HG03521 (cell line): Measurements from ENCODE around the gene PTPRG.

Source experiments
- ATAC-seq: cut with Tn5 transposase; IDR thresholded peaks from one replicate; pipeline ENCODE4 v1.9.1; 2021; ENCODE audit warnings: mild to moderate bottlenecking, moderate library complexity; ENCODE audit not compliant: unreplicated experiment

The PTPRG gene

DNA sequence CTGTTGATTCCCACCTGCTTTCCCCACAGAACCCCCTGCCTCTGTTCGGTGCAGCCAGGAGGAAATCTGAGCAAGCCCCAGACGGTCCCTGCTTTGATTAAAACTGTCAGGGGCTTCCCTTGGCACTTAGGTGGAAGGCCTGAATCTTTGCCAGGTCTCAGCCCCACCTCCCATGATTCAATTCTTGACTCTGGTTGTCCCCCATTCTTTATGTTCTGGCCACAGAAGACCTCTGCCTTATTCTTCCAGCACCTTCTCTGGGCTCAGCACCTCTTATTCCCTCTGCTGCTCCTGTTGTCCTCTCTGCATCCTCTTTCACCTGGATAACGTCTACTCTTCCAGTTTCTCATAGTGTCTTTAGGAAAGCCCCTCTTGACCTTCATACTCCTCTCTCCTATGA lies 349.4 kb downstream of the PTPRG start:
- no peak for ATAC-seq

DNA sequence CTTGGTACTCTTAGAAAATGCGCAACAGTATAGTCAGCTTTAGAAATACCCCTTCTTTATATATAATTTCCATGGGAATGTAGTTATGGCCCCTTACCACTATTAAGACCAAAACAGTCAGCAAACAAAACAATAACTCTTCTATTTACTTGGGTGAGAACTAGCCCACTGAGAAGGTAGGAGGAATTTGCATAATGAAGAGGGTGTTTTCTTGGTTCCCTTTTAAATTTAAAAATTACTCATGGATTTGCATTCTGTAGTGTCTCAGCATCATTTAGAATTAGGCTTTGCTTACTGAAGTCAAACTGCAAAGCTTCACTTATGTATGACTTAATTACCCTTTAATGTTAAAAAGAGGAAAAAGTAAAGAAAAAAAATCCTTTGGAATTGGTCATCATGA lies 350.8 kb downstream of the PTPRG start:
- ATAC-seq: peak; percentile 76

DNA sequence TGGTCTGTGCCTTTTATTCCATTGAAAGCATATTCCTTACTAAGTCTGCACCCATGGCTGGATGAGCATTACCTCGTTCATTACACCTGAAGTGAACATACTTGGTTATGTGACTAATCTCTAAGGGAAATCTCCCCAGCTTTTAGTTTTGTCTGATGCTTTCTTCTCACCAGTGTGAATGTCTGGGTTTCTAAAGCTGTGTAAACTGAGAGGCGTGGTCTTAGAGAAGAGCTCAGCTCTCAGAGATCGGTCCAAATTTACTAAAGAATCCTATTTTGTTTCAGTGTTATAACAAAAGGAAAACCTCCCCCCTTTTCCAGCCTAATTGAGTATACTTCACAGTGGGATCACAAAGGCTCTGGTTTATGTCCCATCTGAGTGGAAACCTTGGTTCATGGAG lies 352.3 kb downstream of the PTPRG start:
- ATAC-seq: no peak

DNA sequence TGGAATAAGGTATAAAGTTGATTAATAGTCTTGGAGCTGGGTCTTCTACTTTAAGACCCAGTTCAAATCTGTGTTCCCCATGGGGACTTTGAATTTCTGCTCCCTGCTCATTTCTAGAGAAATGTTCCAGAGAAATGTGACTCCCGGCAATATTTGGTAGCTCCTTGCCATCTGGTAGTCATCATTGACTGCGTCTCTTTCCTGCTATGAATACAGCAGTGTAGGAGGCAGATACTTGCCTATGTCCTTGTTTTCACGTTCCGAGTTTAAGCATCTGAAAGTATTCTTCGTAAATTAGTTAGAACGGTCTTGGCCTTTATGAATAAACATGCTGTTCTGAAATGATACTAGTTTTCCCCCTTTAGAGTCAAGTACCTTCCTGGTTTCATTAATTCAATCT lies 352.9 kb downstream of the PTPRG start:
- no peak for ATAC-seq

DNA sequence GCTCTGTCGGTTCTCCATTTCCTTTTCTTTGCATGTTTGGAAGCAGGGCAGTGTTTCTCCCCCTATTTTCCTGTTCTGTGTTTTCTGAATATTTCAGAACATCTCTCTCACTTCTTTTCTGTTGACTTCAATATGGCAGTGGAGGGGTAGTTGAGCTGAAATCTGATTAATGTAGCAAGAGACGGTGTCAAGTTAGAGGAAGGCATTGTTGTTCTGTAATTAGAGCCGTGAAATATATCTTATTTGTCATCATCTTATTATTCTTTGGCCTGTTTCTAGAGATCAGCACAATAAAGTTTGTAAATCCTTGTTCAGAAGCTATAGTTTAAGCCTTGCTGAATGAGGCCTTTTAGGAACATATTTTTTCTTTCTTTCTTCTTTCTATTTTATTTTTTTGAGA lies 353.9 kb downstream of the PTPRG start:
- no peak for ATAC-seq

DNA sequence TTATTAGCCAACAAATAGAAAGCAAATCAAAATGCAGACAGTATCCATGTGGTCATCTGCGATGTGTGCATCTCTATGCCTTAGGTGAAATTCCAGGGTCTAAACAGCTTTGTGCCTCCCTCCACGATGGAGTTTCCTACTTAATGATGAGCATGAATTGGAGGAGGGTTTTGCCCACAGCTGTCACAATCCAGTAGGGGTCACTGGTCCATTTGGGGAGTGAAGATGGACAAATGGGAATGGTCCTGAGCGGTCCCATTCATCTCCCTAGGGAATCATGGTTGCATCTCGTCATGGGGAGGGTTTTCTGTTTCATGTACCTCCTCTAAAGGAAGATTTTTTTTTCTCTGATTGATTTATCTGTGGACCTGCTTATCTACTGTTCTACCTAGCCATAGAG lies 358.0 kb downstream of the PTPRG start:
- ATAC-seq: no peak

DNA sequence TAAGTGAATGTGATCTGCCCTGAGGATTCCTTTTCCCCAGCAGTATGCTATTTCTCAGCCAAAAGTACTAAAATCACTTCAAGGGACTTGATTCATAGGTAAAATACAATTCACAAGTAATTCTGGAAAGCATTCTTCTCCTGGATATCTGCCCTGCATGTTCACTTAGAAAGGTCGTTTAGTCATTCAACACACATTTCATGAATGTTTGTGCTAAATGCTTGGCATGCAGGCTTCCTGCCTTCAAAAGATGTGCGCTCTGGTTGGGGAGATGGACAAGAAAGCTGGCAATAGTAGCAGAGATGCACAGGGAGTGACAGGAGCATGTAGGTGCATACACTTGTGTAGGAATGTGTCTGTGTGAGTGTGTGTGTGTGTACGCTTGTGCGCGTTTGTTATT lies 360.7 kb downstream of the PTPRG start:
- no peak for ATAC-seq

DNA sequence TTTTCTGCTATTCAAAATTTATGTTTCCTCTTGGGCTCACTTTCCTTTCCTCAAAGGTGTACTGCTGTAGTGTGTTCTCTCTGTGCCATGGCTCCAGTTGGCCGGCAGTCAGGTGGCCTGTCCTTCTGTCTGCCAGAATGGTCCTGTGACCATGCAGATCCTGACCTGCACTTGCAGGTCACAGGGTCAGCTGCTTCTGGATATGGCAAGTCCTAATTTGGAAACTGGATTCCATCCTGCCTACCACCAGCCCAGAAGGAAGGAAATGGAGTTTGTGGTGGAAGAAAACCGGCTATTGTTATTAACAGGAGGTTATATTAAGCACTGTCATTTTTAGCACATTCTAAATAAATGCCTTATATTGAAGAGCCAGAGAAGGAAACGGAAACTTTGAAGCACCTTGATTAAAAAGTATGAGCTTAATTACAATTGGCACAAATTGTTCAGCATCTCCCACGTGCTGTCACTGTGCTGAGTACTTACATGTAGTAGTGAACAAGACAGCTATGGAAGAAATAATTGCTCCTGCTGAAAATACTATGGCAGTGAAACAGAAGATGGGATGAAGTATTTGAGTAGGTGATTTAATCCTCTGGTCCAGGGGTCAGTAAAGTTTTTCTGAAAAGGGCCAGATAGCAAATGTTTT lies 362.8 kb downstream of the PTPRG start:
- ATAC-seq: no peak

DNA sequence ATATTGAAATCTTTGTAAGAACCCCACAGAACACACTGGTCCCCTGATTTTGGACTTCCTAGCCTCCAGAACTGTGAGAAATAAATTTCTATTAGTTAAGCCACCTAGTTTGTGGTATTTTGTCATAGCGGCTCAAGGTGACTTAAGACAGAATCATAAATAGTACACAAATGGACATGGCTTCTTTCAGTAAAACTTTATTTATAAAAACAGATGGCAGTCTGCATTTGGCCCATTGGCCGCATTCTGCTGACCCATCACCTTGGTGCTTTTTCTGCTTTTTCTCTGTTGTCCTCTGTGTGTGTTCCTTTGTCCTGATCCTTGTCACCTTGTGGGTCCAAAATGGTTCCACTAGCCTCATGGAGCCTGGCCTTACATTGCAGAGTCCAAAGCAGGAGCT lies 363.6 kb downstream of the PTPRG start:
- ATAC-seq: no peak

DNA sequence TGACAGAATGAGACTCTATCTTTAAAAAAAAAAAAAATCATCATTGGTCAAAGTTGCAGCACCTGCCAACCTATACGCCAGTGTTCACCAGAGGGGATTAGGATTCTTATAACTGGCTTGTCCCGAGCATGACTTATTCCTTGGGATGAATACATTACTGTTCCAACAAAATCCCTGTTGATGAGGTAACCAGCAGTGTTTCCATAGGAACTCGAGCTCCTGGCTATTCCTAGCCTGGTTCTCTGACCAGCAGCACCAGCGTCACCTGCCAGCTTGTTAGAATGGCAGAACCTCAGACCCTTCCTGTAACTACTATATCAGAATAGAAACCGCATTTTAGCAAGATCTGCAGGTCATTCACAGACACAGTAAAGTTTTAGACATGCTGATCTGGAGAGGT lies 364.4 kb downstream of the PTPRG start:
- ATAC-seq: no peak

DNA sequence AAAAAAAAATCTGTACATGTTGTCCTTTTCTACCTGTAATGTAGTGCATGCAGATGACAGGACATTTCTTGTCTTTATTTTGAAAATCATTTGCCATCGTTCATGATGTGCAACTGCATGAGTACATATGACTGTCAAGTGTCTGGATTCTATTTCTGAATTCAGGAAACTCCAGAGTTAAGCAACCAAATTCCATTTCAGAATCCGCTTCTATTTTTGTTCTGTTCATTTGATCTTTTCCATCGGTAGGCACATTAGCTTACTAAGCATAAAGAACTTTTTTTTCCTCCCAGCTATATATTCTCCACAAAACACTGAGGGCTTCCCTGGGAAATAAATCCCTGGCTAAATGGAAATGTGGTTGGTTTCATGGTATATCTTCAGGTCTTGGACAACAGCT lies 365.6 kb downstream of the PTPRG start:
- no peak for ATAC-seq

DNA sequence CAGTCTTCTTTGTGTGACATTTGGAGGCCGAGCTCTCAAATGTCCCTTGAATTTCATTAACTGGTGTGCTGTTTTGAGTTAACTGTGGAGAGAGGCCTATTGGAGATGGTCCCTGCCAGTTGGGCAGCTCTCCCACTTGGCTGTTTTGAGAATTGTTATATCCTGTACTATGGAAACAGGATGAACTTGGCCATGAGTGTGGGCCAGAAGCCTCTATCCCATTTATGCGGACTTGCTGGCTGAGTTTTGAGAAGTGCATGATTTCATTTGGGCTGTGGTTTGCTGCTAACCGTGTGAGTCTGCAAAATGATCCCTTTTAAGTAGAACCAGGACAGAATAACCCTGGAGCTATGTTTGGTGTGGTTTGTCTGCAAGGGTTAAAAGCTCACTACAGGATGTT lies 366.0 kb downstream of the PTPRG start:
- no peak for ATAC-seq

DNA sequence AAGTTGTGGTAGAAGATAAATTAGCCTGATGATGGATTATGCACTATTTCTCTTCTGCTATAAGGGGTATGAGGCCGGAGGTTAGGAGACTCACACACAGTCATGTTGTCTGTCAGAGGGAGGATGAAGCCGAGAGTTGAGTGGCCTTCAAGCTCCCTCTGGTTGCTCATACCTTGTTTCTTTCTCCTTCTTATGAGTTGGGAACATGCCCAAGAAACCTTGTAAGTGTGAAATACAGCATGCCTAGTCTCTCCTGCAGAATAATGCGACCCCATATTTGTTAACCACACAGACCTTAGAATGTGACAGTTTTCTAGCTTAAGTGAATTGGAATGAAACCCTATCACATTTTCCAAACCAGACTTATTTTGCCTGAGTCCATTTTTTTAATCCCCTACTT lies 366.7 kb downstream of the PTPRG start:
- ATAC-seq: no peak

DNA sequence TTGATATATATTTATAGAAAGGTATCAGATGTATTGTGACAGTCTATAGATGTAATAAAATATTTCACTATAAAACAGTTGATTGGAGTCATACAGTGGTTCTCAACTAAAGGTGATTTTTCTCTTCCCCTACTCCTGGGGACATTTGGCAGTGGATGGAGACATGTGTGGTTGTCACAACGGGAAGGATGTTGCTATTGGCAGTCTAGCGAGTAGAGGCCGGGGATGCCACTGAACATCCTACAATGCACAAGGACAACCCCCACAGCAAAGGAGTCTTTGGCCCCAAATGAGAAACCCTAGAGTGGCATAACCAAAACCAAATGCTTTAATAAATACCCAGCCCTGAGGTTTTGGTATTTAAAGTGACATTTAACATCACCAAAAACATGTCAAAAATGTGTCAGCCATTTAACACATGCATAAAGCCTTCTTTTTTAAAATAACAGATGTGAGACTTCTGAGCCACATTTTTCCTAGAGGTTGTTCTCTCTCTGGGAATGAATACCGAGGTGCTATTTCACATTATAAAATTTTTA lies 367.5 kb downstream of the PTPRG start:
- ATAC-seq: no peak

DNA sequence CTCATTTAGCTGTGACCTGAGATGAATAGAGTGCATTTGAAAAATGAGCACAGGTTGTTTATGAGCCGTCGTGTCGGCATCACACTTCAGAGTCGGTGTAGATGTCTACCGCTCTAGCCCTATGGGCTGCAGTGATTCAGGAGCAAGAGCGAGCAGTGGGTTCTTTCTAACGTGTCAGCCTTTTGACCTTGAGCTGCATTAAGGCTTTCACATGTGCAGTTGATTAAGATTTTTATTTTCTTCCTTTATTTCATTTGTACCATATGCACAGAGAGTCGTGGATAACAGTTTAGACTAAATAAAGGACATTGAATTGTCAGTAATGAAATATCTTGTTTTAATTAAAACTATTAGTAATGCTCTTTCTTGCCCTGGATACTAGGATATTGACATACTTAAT lies 368.2 kb downstream of the PTPRG start:
- no peak for ATAC-seq

DNA sequence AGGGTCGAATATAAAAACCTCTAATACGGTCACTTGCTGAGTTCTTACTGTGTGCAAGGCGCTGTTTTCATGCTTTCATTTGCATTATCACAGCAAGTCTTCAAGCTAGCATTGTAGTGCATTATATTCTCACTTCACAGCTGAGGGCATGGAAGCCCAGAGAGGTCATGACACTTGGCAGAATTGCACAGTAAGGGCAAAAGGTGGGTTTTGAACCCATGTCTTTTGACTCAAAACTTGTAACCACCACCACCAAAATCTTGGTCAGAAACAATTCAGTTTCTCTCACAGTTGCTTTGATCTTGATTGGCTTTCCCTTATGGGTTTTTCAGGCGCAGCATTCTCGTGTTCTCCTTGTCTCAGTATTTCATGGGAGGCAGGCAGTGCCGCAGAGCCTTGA lies 371.1 kb downstream of the PTPRG start:
- no peak for ATAC-seq

DNA sequence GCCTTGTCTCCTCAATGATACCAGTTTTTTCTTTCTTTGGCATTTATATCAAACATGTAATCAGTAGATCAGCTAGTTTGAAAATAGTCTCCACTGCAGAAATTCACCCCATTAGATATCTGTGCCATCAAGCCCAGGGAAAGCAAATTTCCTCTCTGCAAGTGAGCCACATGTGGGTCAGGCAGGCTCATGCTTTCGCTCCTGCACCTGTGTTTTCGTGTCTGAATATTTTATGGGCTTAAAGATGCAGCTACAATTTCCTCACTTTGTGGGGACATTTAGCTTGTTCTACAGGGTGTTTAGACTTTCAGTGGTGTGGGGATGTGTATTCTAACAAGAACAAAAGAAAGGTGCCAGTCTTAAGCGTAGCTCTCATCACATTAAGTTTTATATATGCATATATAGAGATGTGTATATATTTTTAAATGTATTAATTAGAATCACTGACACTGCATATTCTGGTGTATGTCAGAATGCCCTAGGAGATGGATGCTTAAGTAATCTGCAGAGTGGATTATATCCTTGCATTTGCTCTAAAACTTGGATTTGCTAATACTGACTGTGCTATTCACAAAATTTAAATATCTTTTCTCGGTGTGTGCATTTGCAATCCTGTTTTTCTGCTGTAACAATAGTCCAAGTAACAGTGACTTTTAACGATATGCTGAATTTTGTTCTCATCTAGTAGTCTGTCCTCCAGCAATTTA lies 372.6 kb downstream of the PTPRG start:
- ATAC-seq: no peak

DNA sequence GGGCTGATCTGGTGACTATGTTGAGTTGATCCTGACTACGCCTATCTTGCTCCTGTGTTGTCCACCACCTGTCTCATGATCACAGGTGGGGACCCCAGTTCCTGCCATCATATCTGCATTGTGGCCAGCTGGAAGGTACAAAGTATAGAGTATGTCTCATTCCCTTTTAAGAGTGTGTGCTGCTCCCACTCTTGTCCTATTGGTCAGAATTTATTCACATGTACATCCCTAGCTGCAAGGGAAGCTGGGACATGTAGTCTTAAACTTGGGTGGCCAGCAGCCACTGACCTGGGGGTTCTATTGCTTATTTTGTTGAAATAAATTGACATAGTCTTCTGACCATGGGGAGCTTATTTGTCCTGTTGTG lies 373.1 kb downstream of the PTPRG start:
- ATAC-seq: no peak

DNA sequence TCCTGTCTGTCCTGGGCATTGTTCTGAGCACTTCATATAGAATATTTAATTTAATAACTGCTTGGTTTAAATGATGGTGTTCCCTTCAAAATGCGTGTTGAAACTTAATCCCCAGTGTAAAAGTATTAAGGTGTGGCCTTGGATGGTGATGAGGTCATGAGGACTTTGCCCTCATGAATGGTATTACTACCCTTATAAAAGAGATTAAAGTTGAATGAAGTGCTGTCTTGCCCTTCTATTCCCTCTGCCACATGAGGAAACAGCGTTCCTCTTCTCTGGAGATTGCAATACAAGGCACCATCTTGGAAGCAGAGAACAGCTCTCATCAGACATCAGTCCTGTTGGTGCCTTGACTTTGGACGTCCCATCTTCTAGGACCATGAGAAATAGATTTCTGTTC lies 374.4 kb downstream of the PTPRG start:
- ATAC-seq: no peak

DNA sequence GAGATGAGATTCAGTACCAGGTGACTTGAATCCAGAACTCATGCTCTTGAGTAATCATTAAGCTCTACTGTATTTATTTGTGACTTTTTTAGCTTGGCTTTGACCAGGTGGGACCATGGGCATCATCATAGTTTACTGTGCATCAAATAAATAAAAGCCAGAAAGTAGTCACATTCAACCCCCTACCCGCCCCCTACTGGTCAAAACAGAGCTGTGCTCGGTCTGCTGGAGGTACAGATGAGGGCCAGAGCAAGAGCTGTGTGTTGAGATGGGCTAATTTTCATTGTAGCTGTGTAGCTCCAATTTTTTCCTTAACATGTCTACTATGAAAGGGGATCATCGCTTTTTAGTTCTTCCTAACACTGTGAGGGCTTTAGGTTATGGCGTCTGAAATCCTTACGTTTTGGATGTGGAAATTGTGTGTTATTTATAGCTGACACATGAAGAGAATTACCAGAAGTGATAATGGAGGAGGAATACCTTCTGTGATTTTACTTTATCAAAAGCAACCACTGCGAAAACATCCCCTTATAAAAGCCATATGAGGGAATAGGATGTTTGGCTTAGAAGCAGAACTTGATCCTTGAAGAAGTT lies 375.1 kb downstream of the PTPRG start:
- ATAC-seq: no peak

DNA sequence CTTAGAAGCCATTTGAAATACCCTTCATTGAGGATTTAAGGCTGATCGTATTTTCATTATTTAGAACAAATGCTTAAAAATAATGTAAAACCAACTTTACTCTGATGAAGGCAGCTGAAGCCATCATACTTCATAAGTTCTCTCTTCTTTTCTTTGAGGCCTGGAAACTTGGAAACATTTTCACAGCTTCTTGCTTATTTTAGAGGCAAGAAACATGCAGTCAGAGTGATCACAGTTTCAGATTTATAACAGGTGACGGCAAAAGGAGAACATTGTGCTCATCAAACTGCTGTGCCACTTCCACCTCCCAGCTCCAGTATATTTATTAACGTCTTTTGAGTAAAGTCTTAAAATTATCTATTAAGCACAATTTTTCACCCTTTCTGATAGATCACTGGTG lies 376.1 kb downstream of the PTPRG start:
- ATAC-seq: no peak

DNA sequence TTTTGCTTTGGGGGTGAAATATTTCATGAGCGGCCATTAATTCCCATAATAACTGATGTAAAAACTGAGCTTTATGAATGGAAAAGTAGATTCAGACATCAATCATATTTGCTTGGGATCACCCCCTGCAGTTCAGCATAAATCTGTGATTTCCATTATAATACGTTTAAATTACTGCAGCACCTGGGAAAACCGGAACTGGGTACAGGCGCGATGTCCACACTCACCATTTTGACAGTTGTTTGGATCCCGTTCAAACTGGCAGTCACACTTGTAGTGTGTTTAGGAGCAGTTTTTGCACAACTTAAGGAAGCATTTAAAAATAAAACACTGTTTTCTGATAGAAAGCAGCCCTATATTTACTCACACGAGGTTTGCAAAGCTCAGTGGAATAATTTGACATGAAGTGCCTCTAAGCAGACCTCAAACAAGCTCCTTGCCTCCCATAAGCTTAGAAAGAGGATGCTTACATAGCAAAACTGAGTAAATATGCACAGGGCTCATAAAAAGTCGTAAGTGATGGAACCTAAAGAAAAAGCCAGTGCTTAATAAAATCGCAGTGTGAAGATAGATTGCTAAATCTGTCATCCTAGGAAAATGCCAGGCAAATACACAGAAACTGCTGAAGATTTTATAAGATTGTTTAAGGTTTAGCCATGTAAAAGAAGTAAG lies 377.6 kb downstream of the PTPRG start:
- no peak for ATAC-seq
